Dendritic cell treated with granulocyte-macrophage colony-stimulating factor and Interleukin-4, amounts not matched to agents 40 ng/mL and 50 ng/mL, for 4 days (primary cell): ENCODE measurements around the gene ALDH8A1.

Experiments used
- H3K27ac Mint-ChIP-seq: one replicate; pipeline ENCODE4 v1.8.0; 2022; ENCODE audit warnings: mild to moderate bottlenecking, mixed read lengths
- H3K27me3 Mint-ChIP-seq: one replicate; pipeline ENCODE4 v1.8.0; 2022; ENCODE audit warnings: mild to moderate bottlenecking, mixed read lengths
- H3K36me3 Mint-ChIP-seq: one replicate; pipeline ENCODE4 v1.8.0; 2022; ENCODE audit warnings: low read depth, mixed read lengths
- H3K4me1 Mint-ChIP-seq: one replicate; pipeline ENCODE4 v1.8.0; 2022; ENCODE audit warnings: low read depth, mixed read lengths
- H3K4me3 Mint-ChIP-seq: one replicate; pipeline ENCODE4 v1.8.0; 2022; ENCODE audit warnings: mild to moderate bottlenecking, moderate library complexity, mixed read lengths
- H3K9me3 Mint-ChIP-seq: one replicate; pipeline ENCODE4 v1.8.0; 2022; ENCODE audit warnings: mixed read lengths
- intact Hi-C: fragments of 100-400 bp; cut with micrococcal nuclease; formaldehyde crosslinking; loops from one replicate; pipeline ENCODE4 v1.15.0; 2022

ALDH8A1 gene

GRCh38 chr6:134937426-134937825 is 12.5 kb downstream of the ALDH8A1 start:
- Mint-ChIP-seq H3K4me3 (no peak overlapping the region), H3K27me3 (no peaks in the 10 kb centered on the region), H3K36me3 (no peaks in the 10 kb centered on the region), H3K4me1 (peaks cover 8% of the 10 kb centered on the region), H3K9me3 (no peaks in the 10 kb centered on the region), H3K27ac (no peak overlapping the region)
- intact Hi-C loops: loop anchor here (10.0 kb wide), 1 partner anchor 103 kb away; no protein-coding TSS in a partner anchor

- intact Hi-C loops: loop anchor here (10.0 kb wide), 1 partner anchor 102 kb away; no protein-coding TSS in a partner anchor
- no peak overlapping the region for H3K27ac Mint-ChIP-seq
- H3K9me3 Mint-ChIP-seq: no peaks in the 10 kb centered on the region
- no peak overlapping the region for H3K4me3 Mint-ChIP-seq
- no peaks in the 10 kb centered on the region for H3K27me3 Mint-ChIP-seq
- no peaks in the 10 kb centered on the region for H3K36me3 Mint-ChIP-seq
- H3K4me1 Mint-ChIP-seq: peaks cover 8% of the 10 kb centered on the region
Measured at GRCh38 chr6:134936931-134937330, 13.0 kb downstream of the ALDH8A1 start.

- Mint-ChIP-seq H3K9me3 (no peaks in the 10 kb centered on the region), H3K4me1 (peaks cover 8% of the 10 kb centered on the region), H3K36me3 (no peaks in the 10 kb centered on the region), H3K4me3 (no peak overlapping the region), H3K27ac (no peak overlapping the region), H3K27me3 (no peaks in the 10 kb centered on the region)
- intact Hi-C loops: loop anchor here (10.0 kb wide), 1 partner anchor 102 kb away; no protein-coding TSS in a partner anchor
Measured at GRCh38 chr6:134936476-134936875, 13.4 kb downstream of the ALDH8A1 start.

- H3K27ac Mint-ChIP-seq: no peak overlapping the region
- no peaks in the 10 kb centered on the region for H3K36me3 Mint-ChIP-seq
- H3K27me3 Mint-ChIP-seq: no peaks in the 10 kb centered on the region
- no peaks in the 10 kb centered on the region for H3K9me3 Mint-ChIP-seq
- peaks cover 8% of the 10 kb centered on the region for H3K4me1 Mint-ChIP-seq
- H3K4me3 Mint-ChIP-seq: no peak overlapping the region
- intact Hi-C loops: loop anchor here (10.0 kb wide), 1 partner anchor 100 kb away; no protein-coding TSS in a partner anchor
Measured at GRCh38 chr6:134934793-134935485, 15.0 kb downstream of the ALDH8A1 start.

GRCh38 chr6:134932535-134933470 is 17.1 kb downstream of the ALDH8A1 start:
- no peaks in the 10 kb centered on the region for H3K36me3 Mint-ChIP-seq
- no peaks in the 10 kb centered on the region for H3K27me3 Mint-ChIP-seq
- intact Hi-C loops: loop anchor here (10.0 kb wide), 1 partner anchor 98 kb away; no protein-coding TSS in a partner anchor
- no peaks in the 10 kb centered on the region for H3K9me3 Mint-ChIP-seq
- H3K4me3 Mint-ChIP-seq: no peak overlapping the region
- no peaks in the 10 kb centered on the region for H3K4me1 Mint-ChIP-seq
- H3K27ac Mint-ChIP-seq: no peak overlapping the region

- intact Hi-C loops: loop anchor here (10.0 kb wide), 1 partner anchor 97 kb away; no protein-coding TSS in a partner anchor
- H3K27ac Mint-ChIP-seq: no peak overlapping the region
- H3K36me3 Mint-ChIP-seq: no peaks in the 10 kb centered on the region
- H3K9me3 Mint-ChIP-seq: no peaks in the 10 kb centered on the region
- H3K27me3 Mint-ChIP-seq: no peaks in the 10 kb centered on the region
- H3K4me1 Mint-ChIP-seq: no peaks in the 10 kb centered on the region
- no peak overlapping the region for H3K4me3 Mint-ChIP-seq
Measured at GRCh38 chr6:134932098-134932497, 17.8 kb downstream of the ALDH8A1 start.

- Mint-ChIP-seq H3K27ac (no peak overlapping the region), H3K9me3 (no peaks in the 10 kb centered on the region), H3K36me3 (no peaks in the 10 kb centered on the region), H3K4me1 (no peaks in the 10 kb centered on the region), H3K4me3 (no peak overlapping the region), H3K27me3 (no peaks in the 10 kb centered on the region)
- intact Hi-C loops: loop anchor here (10.0 kb wide), 1 partner anchor 96 kb away; no protein-coding TSS in a partner anchor
Measured at GRCh38 chr6:134930463-134930862, 19.4 kb downstream of the ALDH8A1 start.

- no peak overlapping the region for H3K27ac Mint-ChIP-seq
- H3K9me3 Mint-ChIP-seq: no peaks in the 10 kb centered on the region
- no peaks in the 10 kb centered on the region for H3K27me3 Mint-ChIP-seq
- no peaks in the 10 kb centered on the region for H3K4me1 Mint-ChIP-seq
- no peak overlapping the region for H3K4me3 Mint-ChIP-seq
- intact Hi-C loops: no loop called here
- no peaks in the 10 kb centered on the region for H3K36me3 Mint-ChIP-seq
Measured at GRCh38 chr6:134928151-134928900, 21.6 kb downstream of the ALDH8A1 start.

GRCh38 chr6:134925800-134926199 is 24.1 kb downstream of the ALDH8A1 start:
- Mint-ChIP-seq H3K27me3 (no peaks in the 10 kb centered on the region), H3K36me3 (no peaks in the 10 kb centered on the region), H3K4me1 (no peaks in the 10 kb centered on the region), H3K9me3 (no peaks in the 10 kb centered on the region), H3K27ac (no peak overlapping the region), H3K4me3 (no peak overlapping the region)
- intact Hi-C loops: no loop called here

- H3K4me3 Mint-ChIP-seq: no peak overlapping the region
- no peak overlapping the region for H3K27ac Mint-ChIP-seq
- intact Hi-C loops: no loop called here
- no peaks in the 10 kb centered on the region for H3K9me3 Mint-ChIP-seq
- H3K4me1 Mint-ChIP-seq: no peaks in the 10 kb centered on the region
- no peaks in the 10 kb centered on the region for H3K36me3 Mint-ChIP-seq
- H3K27me3 Mint-ChIP-seq: peaks cover 6% of the 10 kb centered on the region
Measured at GRCh38 chr6:134921721-134922261, 28.1 kb downstream of the ALDH8A1 start.

GRCh38 chr6:134921276-134921675 is 28.6 kb downstream of the ALDH8A1 start:
- Mint-ChIP-seq H3K4me1 (no peaks in the 10 kb centered on the region), H3K27ac (no peak overlapping the region), H3K9me3 (no peaks in the 10 kb centered on the region), H3K36me3 (no peaks in the 10 kb centered on the region), H3K4me3 (no peak overlapping the region), H3K27me3 (peaks cover 9% of the 10 kb centered on the region)
- intact Hi-C loops: no loop called here

GRCh38 chr6:134920422-134920821 is 29.5 kb downstream of the ALDH8A1 start:
- Mint-ChIP-seq H3K27ac (no peak overlapping the region), H3K9me3 (no peaks in the 10 kb centered on the region), H3K4me1 (no peaks in the 10 kb centered on the region), H3K36me3 (no peaks in the 10 kb centered on the region), H3K27me3 (peaks cover 11% of the 10 kb centered on the region), H3K4me3 (no peak overlapping the region)
- intact Hi-C loops: no loop called here

GRCh38 chr6:134918418-134918961 is 31.4 kb downstream of the ALDH8A1 start:
- Mint-ChIP-seq H3K4me3 (no peak overlapping the region), H3K4me1 (no peaks in the 10 kb centered on the region), H3K36me3 (no peaks in the 10 kb centered on the region), H3K9me3 (no peaks in the 10 kb centered on the region), H3K27ac (no peak overlapping the region), H3K27me3 (peaks cover 11% of the 10 kb centered on the region)
- intact Hi-C loops: no loop called here
